ENCODE measurements around the gene TBXA2R.
A peak's percentile ranks its signal among the peaks of the same experiment; 100 is the strongest.

Gene TBXA2R

GRCh38 chr19:3626473-3627350, 20.0 kb upstream of the TBXA2R start, which contains the start of gene CACTIN:
CACTIN (minus strand) TSS chr19:3626790; CDS start chr19:3626762, 28 bp downstream.
- Histone ChIP-seq H3K27ac (peak within 1 kb of the TSS; percentile 100), H3K9me3 (ENCODE audit: severe bottlenecking) (no peaks in the 10 kb centered on the region), H3K4me3 (ENCODE audit: low read depth, low read length) (peak within 1 kb of the TSS; percentile 82), H3K27me3 (ENCODE audit: insufficient read depth, low read depth, severe bottlenecking) (no peaks in the 10 kb centered on the region), H3K36me3 (peaks cover 26% of the 10 kb centered on the region)
- DNase-seq = peak; percentile 99
- no peak for TF ChIP-seq CTCF (IDR thresholded peaks at IDR 0.05; ENCODE audit: low read depth, low read length)

- no peak for TF ChIP-seq CTCF (IDR thresholded peaks at IDR 0.05; ENCODE audit: low read depth, low read length)
- H3K4me3 ChIP-seq (ENCODE audit: low read depth, low read length) = peak overlapping the region; percentile 82
- H3K27ac ChIP-seq = peak overlapping the region; percentile 100
- H3K36me3 ChIP-seq = peaks cover 24% of the 10 kb centered on the region
- H3K27me3 ChIP-seq (ENCODE audit: insufficient read depth, low read depth, severe bottlenecking) = no peaks in the 10 kb centered on the region
- H3K9me3 ChIP-seq (ENCODE audit: severe bottlenecking) = no peaks in the 10 kb centered on the region
- no peak for DNase-seq
These were observed 19.4 kb upstream of the TBXA2R start for GRCh38 chr19:3625996-3626472.

GRCh38 chr19:3623716-3624115, 17.0 kb upstream of the TBXA2R start:
- H3K27me3 ChIP-seq (ENCODE audit: insufficient read depth, low read depth, severe bottlenecking) = no peaks in the 10 kb centered on the region
- DNase-seq = no peak
- no peak for TF ChIP-seq CTCF (IDR thresholded peaks at IDR 0.05; ENCODE audit: low read depth, low read length)
- H3K9me3 ChIP-seq (ENCODE audit: severe bottlenecking) = no peaks in the 10 kb centered on the region
- peaks cover 24% of the 10 kb centered on the region for H3K36me3 ChIP-seq
- H3K4me3 ChIP-seq (ENCODE audit: low read depth, low read length) = no peak overlapping the region
- H3K27ac ChIP-seq = no peak overlapping the region

- no peak for DNase-seq
- Histone ChIP-seq H3K27me3 (ENCODE audit: insufficient read depth, low read depth, severe bottlenecking) (no peaks in the 10 kb centered on the region), H3K9me3 (ENCODE audit: severe bottlenecking) (no peaks in the 10 kb centered on the region), H3K27ac (no peak overlapping the region), H3K4me3 (ENCODE audit: low read depth, low read length) (no peak overlapping the region), H3K36me3 (peaks cover 27% of the 10 kb centered on the region)
- no peak for TF ChIP-seq CTCF (IDR thresholded peaks at IDR 0.05; ENCODE audit: low read depth, low read length)
These were observed 15.5 kb upstream of the TBXA2R start for GRCh38 chr19:3622224-3622623.

GRCh38 chr19:3621689-3622088, 15.0 kb upstream of the TBXA2R start:
- no peaks in the 10 kb centered on the region for H3K27me3 ChIP-seq (ENCODE audit: insufficient read depth, low read depth, severe bottlenecking)
- H3K27ac ChIP-seq = no peak overlapping the region
- TF ChIP-seq CTCF (IDR thresholded peaks at IDR 0.05; ENCODE audit: low read depth, low read length) = no peak
- no peaks in the 10 kb centered on the region for H3K9me3 ChIP-seq (ENCODE audit: severe bottlenecking)
- H3K36me3 ChIP-seq = peaks cover 30% of the 10 kb centered on the region
- no peak overlapping the region for H3K4me3 ChIP-seq (ENCODE audit: low read depth, low read length)
- no peak for DNase-seq

Data from WERI-Rb-1 (cell line).